K562 (cell line): ENCODE measurements around the gene CD14. TPM values are rescaled to one million over a fixed set of nuclear protein-coding genes. Genes with fewer than 3 reads are reported as not detected.

ENCODE experiments used
- BRD9 ChIP-seq: fragments of 450-650 bp; IDR thresholded peaks from 2 replicates; pipeline ENCODE4 v1.6.1; 2018; ENCODE audit warnings: low read depth; ENCODE audit not compliant: partially characterized antibody
- ETV6 ChIP-seq, 3 experiments: fragments of 150-350 bp in 1 of 3; sonication (generic) in 1 of 3; formaldehyde crosslinking in 1 of 3; IDR thresholded peaks; 2 replicates each; pipeline versions ENCODE4 v1.6.1 to v1.8.0; 2014 to 2022; ENCODE audit warnings: borderline replicate concordance in 2 of 3, low read depth in 2 of 3, antibody characterized with exemption in 1 of 3, low read length in 1 of 3, mild to moderate bottlenecking in 1 of 3, missing genetic modification reagents in 1 of 3
- NFIC ChIP-seq: fragments of 450-650 bp; IDR thresholded peaks from 2 replicates; pipeline ENCODE4 v1.6.1; 2017; ENCODE audit warnings: mild to moderate bottlenecking, inconsistent platforms
- PRPF4 ChIP-seq: fragments of 200-400 bp; formaldehyde crosslinking; IDR thresholded peaks from one replicate; pipeline ENCODE4 v1.6.1; 2017; ENCODE audit warnings: low read length, low read depth, mild to moderate bottlenecking; ENCODE audit not compliant: insufficient read depth, poor library complexity, severe bottlenecking
- RCOR1 ChIP-seq, 2 experiments: IDR thresholded peaks; 2 replicates each; pipeline ENCODE4 v1.6.1; 2012; ENCODE audit warnings: low read depth in 2 of 2, low read length in 2 of 2, borderline replicate concordance in 1 of 2, improper control_type of control experiment in 1 of 2
- RNF2 ChIP-seq: sonication (generic); IDR thresholded peaks from 2 replicates; pipeline ENCODE4 v1.6.1; 2016
- ZNF274 ChIP-seq: IDR thresholded peaks from 2 replicates; pipeline ENCODE4 v1.6.1; 2011; ENCODE audit warnings: low read depth, mild to moderate bottlenecking, low read length, moderate library complexity, borderline replicate concordance
- ZNF431 ChIP-seq: sonication (generic); formaldehyde crosslinking; IDR thresholded peaks from 2 replicates; pipeline ENCODE4 v1.8.0; 2022; ENCODE audit warnings: mild to moderate bottlenecking, missing genetic modification reagents
- polyA plus RNA-seq, 8 experiments: library from polyadenylated mRNA; depleted of rRNA in 4 of 8; stranded (reverse) in 5 of 8; unstranded in 3 of 8; fragments of >200 nt; fragmentation: Nextera tagmentation in 2 of 8; fragmentation: Illumina TruSeq in 1 of 8; extraction: Ambion mirVana in 2 of 8; extraction: Trizol in 1 of 8; gene quantifications; 2 replicates each; pipeline versions ENCODE4 v1.2.1 to v1.2.3, GENCODE V29; 2011 to 2014; ENCODE audit warnings: inconsistent platforms in 1 of 8, missing spikeins in 1 of 8
- total RNA-seq, 7 experiments: library from RNA; depleted of rRNA in 6 of 7; stranded (reverse); fragments of >200 nt in 6 of 7; fragmentation: Illumina TruSeq in 2 of 7; extraction: Trizol in 2 of 7; gene quantifications; 2 replicates each; pipeline versions ENCODE4 v1.2.1 to v1.2.3, GENCODE V29; 2011 to 2021; ENCODE audit warnings: low replicate concordance in 1 of 7
- TF ChIP-seq, protein P1 (sequence below): fragments of 450-650 bp; conservative IDR thresholded peaks from 2 replicates; pipeline ENCODE4 v1.6.1; 2016; ENCODE audit warnings: missing genetic modification characterization, low read depth, mild to moderate bottlenecking, missing compliant biosample characterization, moderate library complexity
- TF ChIP-seq, protein P2 (sequence below): fragments of 250-450 bp; sonication (Bioruptor Pico); IDR thresholded peaks from 2 replicates; pipeline ENCODE4 v1.9.0; 2021; ENCODE audit warnings: mild to moderate bottlenecking

The CD14 gene
- total and polyA plus RNA-seq, 9 of the 15 experiments (the other 6 are each of a cell fraction or from before 2014, with no cell fraction given), result 0.07 to 0.47 (median 0.14) TPM; not detected in 2

DNA sequence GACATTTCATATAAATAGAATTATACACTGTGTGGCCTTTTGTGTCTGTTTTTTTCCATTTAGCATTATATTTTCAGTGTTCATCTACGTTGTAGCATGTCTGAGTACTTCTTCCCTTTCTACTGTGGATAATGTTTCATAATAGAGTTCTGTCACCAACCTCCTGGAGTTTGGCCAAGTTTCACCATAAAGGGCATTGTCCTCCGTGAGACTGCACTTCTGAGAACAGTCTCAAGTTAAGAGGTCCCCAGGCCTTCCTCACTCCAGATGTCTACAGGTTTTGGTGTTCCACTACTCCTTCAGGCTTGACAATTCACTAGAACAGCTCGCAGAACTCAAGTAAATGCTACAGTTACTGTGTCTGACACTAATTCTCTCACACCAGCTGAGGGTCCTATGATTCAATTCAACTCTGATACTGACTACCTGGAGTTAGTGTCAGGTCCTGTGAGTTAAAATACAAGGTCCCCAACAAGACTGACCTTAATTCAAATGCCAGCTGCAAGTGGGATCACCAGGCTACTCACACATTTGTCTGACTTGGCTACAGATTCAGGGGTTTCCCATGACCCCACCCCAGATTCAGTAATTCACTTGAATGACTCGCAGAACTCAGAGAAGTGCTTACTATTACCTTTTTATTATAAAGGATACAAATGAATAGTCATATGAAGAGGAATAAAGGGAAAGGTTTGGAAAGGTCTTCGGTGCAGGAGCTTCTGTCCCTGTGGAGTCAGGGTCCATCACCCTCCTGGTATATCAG, 37.3 kb downstream of the CD14 start (continued):
- TF ChIP-seq ZNF431 (CRISPR knock-in tag), result no peak
- TF ChIP-seq ETV6 (IDR thresholded peaks at IDR 0.05; ENCODE audit: borderline replicate concordance in 1 of 2, low read depth in 2 of 2, low read length in 1 of 2), result no peak
- no peak for TF ChIP-seq ETV6 (CRISPR knock-in tag; IDR thresholded peaks at IDR 0.05; ENCODE audit: borderline replicate concordance)
- TF ChIP-seq BRD9, result no peak
- TF ChIP-seq, protein P1, sequence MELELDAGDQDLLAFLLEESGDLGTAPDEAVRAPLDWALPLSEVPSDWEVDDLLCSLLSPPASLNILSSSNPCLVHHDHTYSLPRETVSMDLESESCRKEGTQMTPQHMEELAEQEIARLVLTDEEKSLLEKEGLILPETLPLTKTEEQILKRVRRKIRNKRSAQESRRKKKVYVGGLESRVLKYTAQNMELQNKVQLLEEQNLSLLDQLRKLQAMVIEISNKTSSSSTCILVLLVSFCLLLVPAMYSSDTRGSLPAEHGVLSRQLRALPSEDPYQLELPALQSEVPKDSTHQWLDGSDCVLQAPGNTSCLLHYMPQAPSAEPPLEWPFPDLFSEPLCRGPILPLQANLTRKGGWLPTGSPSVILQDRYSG (tag), result no peak
- peak; percentile 81 for TF ChIP-seq NFIC
- TF ChIP-seq PRPF4, result no peak
- no peak for TF ChIP-seq RNF2
- no peak for TF ChIP-seq RCOR1 (IDR thresholded peaks at IDR 0.05; ENCODE audit: borderline replicate concordance in 1 of 2, low read depth in 2 of 2, low read length in 2 of 2)
- TF ChIP-seq ZNF274, result no peak
- TF ChIP-seq, protein P2, sequence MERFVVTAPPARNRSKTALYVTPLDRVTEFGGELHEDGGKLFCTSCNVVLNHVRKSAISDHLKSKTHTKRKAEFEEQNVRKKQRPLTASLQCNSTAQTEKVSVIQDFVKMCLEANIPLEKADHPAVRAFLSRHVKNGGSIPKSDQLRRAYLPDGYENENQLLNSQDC, result no peak
